A549 (cell line): ENCODE results near the gene SKIC2. TPM values are rescaled to one million over a fixed set of nuclear protein-coding genes. Genes with fewer than 3 reads are reported as not detected.

Experiments used
- ATAC-seq, 2 experiments: fragments of 200-7000 bp in 1 of 2; fragments of >200 bp in 1 of 2; cut with Nextera tagmentation in 1 of 2; cut with Tn5 transposase in 1 of 2; 3 replicates each; pipeline versions ENCODE4 v1.8.0 to v1.9.1; 2018 to 2020; ENCODE audit warnings: mild to moderate bottlenecking in 1 of 2, moderate library complexity in 1 of 2
- CTCF ChIA-PET: fragments of 300-600 bp; sonication (Branson Sonifier 250); formaldehyde crosslinking; extraction: SDS; loops from one replicate; lab custom pipeline; 2021; ENCODE audit warnings: antibody characterized with exemption, inconsistent platforms; lab: Yijun Ruan, JAX
- POLR2A ChIA-PET: fragments of 350-600 bp; formaldehyde crosslinking; extraction: SDS; loops from one replicate; lab custom pipeline; 2021; ENCODE audit warnings: antibody characterized with exemption, inconsistent platforms; lab: Yijun Ruan, JAX
- DNase-seq, 2 experiments: peaks; one replicate each; pipeline versions ENCODE4 v3.0.0 to v3.0.0-alpha.2; 2011 to 2016; ENCODE audit warnings: low read depth in 1 of 2, low spot score in 1 of 2
- FAIRE-seq: peaks from 2 replicates; lab custom pipeline; 2011; peaks lifted over from hg19 to GRCh38; lab: Jason Lieb, UNC
- H3K27ac ChIP-seq, 2 experiments: fragments of >200 bp; sonication (Bioruptor Twin); formaldehyde crosslinking; 3 replicates each; pipeline ENCODE4 v1.5.1; 2016 to 2017
- H3K4me1 ChIP-seq: fragments of >200 bp; sonication (Bioruptor Twin); formaldehyde crosslinking; 3 replicates; pipeline ENCODE4 v1.6.1; 2016
- H3K4me2 ChIP-seq: fragments of >200 bp; sonication (Bioruptor Twin); formaldehyde crosslinking; 3 replicates; pipeline ENCODE4 v1.6.1; 2016
- H3K4me3 ChIP-seq: fragments of >200 bp; sonication (Bioruptor Twin); formaldehyde crosslinking; 3 replicates; pipeline ENCODE4 v1.5.1; 2016
- H3K9me3 ChIP-seq: fragments of >200 bp; sonication (Bioruptor Twin); formaldehyde crosslinking; 3 replicates; pipeline ENCODE4 v1.6.1; 2016
- BCL3 ChIP-seq: fragments of >200 bp; sonication (Bioruptor Twin); formaldehyde crosslinking; IDR thresholded peaks from 3 replicates; pipeline ENCODE4 v1.6.1; 2016
- CBX2 ChIP-seq: fragments of 200-600 bp; sonication (generic); IDR thresholded peaks from 2 replicates; pipeline ENCODE4 v1.6.1; 2016; ENCODE audit warnings: low read depth, mild to moderate bottlenecking, borderline replicate concordance
- CHD2 ChIP-seq: fragments of 150-350 bp; IDR thresholded peaks from 2 replicates; pipeline ENCODE4 v1.6.1; 2014; ENCODE audit warnings: low read length; ENCODE audit not compliant: partially characterized antibody
- CTCF ChIP-seq: fragments of >200 bp; sonication (Bioruptor Twin); formaldehyde crosslinking; IDR thresholded peaks from 3 replicates; pipeline ENCODE4 v1.5.1; 2016
- E2F6 ChIP-seq: IDR thresholded peaks from 2 replicates; pipeline ENCODE4 v1.6.1; 2012; ENCODE audit warnings: low read depth, borderline replicate concordance
- ELK1 ChIP-seq: fragments of 150-350 bp; IDR thresholded peaks from 2 replicates; pipeline ENCODE4 v1.6.1; 2014; ENCODE audit warnings: low read depth, mild to moderate bottlenecking, low read length
- FOXS1 ChIP-seq: fragments of 250-450 bp; sonication (Bioruptor Pico); IDR thresholded peaks from 2 replicates; pipeline ENCODE4 v1.5.0; 2020; ENCODE audit warnings: mild to moderate bottlenecking, moderate library complexity
- HMGXB4 ChIP-seq: fragments of 250-450 bp; sonication (Bioruptor Pico); IDR thresholded peaks from 2 replicates; pipeline ENCODE4 v1.5.0; 2021; ENCODE audit warnings: mild to moderate bottlenecking, moderate library complexity, borderline replicate concordance
- JUN ChIP-seq, 2 experiments: fragments of >200 bp; sonication (Bioruptor Twin); formaldehyde crosslinking; IDR thresholded peaks; 2 replicates in 1 of 2; 3 replicates in 1 of 2; pipeline ENCODE4 v1.6.1; 2016 to 2017
- NR3C1 ChIP-seq: fragments of >200 bp; sonication (Bioruptor Twin); formaldehyde crosslinking; IDR thresholded peaks from 3 replicates; pipeline ENCODE4 v1.6.1; 2017
- POLR2AphosphoS2 ChIP-seq: conservative IDR thresholded peaks from 2 replicates; pipeline ENCODE4 v1.6.1; 2012; ENCODE audit warnings: low read length, improper control_type of control experiment, inconsistent platforms
- SMC3 ChIP-seq: fragments of >200 bp; sonication (Bioruptor Twin); formaldehyde crosslinking; IDR thresholded peaks from 3 replicates; pipeline ENCODE4 v1.6.1; 2018; ENCODE audit warnings: inconsistent platforms
- SREBF2 ChIP-seq: fragments of 450-650 bp; IDR thresholded peaks from 2 replicates; pipeline ENCODE4 v1.6.1; 2014; ENCODE audit warnings: mild to moderate bottlenecking, moderate library complexity
- TP53 ChIP-seq: fragments of 250-450 bp; sonication (Bioruptor Pico); IDR thresholded peaks from 2 replicates; pipeline ENCODE4 v1.5.0; 2021; ENCODE audit warnings: mild to moderate bottlenecking, moderate library complexity
- ZFP36 ChIP-seq: fragments of 450-650 bp; IDR thresholded peaks from 2 replicates; pipeline ENCODE4 v1.6.1; 2014; ENCODE audit warnings: borderline replicate concordance; ENCODE audit not compliant: partially characterized antibody
- ZNF302 ChIP-seq: fragments of 250-450 bp; sonication (Bioruptor Pico); IDR thresholded peaks from 2 replicates; pipeline ENCODE4 v1.9.0; 2021; ENCODE audit warnings: inconsistent platforms, mild to moderate bottlenecking, moderate library complexity
- ZSCAN20 ChIP-seq: fragments of 250-450 bp; sonication (Bioruptor Pico); IDR thresholded peaks from 2 replicates; pipeline ENCODE4 v1.8.0; 2022; ENCODE audit warnings: mild to moderate bottlenecking, moderate library complexity
- WGBS: methylation state at CpG from one replicate; pipeline ENCODE4 v1.1.6; 2017; ENCODE audit errors: missing lambda C conversion rate; 5-methylcytosine and 5-hydroxymethylcytosine counted together
- polyA plus RNA-seq, 4 experiments: library from polyadenylated mRNA; depleted of rRNA in 3 of 4; stranded (reverse); fragments of >200 nt; fragmentation: RNase III in 1 of 4; extraction: RNeasy Plus Mini Kit Qiagen cat#74134 plus additional on column Dnase treatment in 1 of 4; gene quantifications; 2 replicates in 3 of 4; 3 replicates in 1 of 4; pipeline ENCODE4 v1.2.3, GENCODE V29; 2011 to 2017

The SKIC2 gene
- polyA plus RNA-seq, 2 of the 4 experiments (the other 2 are of a cell fraction): 20.8 to 37.5 TPM

- WGBS: 94% methylated on average over 4 of the region's 11 CpGs
- no peak for FAIRE-seq
- ChIA-PET CTCF (no interaction called here), POLR2A (no interaction called here)
- Histone ChIP-seq H3K4me1 (peaks cover 13% of the 10 kb centered on the region; the same call in 1 of the 3 replicates), H3K27ac (no peak overlapping the region), H3K9me3 (no peaks in the 10 kb centered on the region), H3K4me3 (no peak overlapping the region)
- no peak for DNase-seq
- no peak for ATAC-seq
- no peak for TF ChIP-seq SREBF2
- TF ChIP-seq SMC3: no peak
- no peak for TF ChIP-seq ZSCAN20 (CRISPR knock-in tag)
- TF ChIP-seq FOXS1 (CRISPR knock-in tag): no peak
- TF ChIP-seq NR3C1: no peak
- no peak for TF ChIP-seq CHD2
- TF ChIP-seq POLR2AphosphoS2: no peak
- TF ChIP-seq JUN (IDR thresholded peaks at IDR 0.05): no peak
- TF ChIP-seq CBX2: no peak
- no peak for TF ChIP-seq CTCF
- no peak for TF ChIP-seq ZNF302 (CRISPR knock-in tag)
- TF ChIP-seq BCL3: no peak
- TF ChIP-seq, all 56 proteins: peak for 0
- no peak overlapping the region for H3K4me2 ChIP-seq
Observed at GRCh38 chr6:31968326-31968725, 9.4 kb downstream of the SKIC2 start.

GRCh38 chr6:31968791-31969711, 10.1 kb downstream of the SKIC2 start:
- POLR2A ChIA-PET: interaction anchor here (0.7 kb wide), 1 partner anchor 10 kb away, joined by 3 read pairs; no protein-coding TSS in a partner anchor
- Histone ChIP-seq H3K9me3 (no peaks in the 10 kb centered on the region), H3K4me1 (peaks cover 17% of the 10 kb centered on the region; the same call in 1 of the 3 replicates), H3K4me2 (no peak overlapping the region), H3K4me3 (no peak overlapping the region), H3K27ac (no peak overlapping the region)
- 92% methylated on average over 17 of the region's 23 CpGs for WGBS
- no peak for ATAC-seq
- TF ChIP-seq ZNF302 (CRISPR knock-in tag) (no peak), ELK1 (no peak), ZFP36 (no peak), HMGXB4 (CRISPR knock-in tag) (no peak), TP53 (CRISPR knock-in tag) (no peak), E2F6 (no peak)
- CTCF ChIA-PET: interaction anchor here (2.1 kb wide), 1 partner anchor 17 kb away, joined by 9 read pairs; no protein-coding TSS in a partner anchor
- DNase-seq: no peak
- FAIRE-seq: no peak
